Central memory CD4-positive, alpha-beta T cell (primary cell): ENCODE results near the gene GABRR3.

ENCODE experiments used
- DNase-seq: peaks from one replicate; pipeline ENCODE4 v3.0.0; 2022
- total RNA-seq, 3 experiments: gene quantifications; one replicate each; lab custom pipeline; 2026; lab: John Stamatoyannopoulos, UW

Gene GABRR3
- total RNA-seq, result 0 reads per million in 3 experiments

GRCh38 chr3:98035208-98035607 lies at the start of gene GABRR3:
Gene GABRR3 (minus strand): TSS chr3:98035315. CDS start chr3:98034987, 328 bp downstream.
- no peak for DNase-seq

- no peak for DNase-seq
Observed at GRCh38 chr3:98073486-98073885, 38.4 kb upstream of the GABRR3 start.

- no peak for DNase-seq
Observed at GRCh38 chr3:98070840-98071239, 35.7 kb upstream of the GABRR3 start.

- no peak for DNase-seq
Observed at GRCh38 chr3:98068824-98069223, 33.7 kb upstream of the GABRR3 start.

GRCh38 chr3:98058244-98058960 lies 23.3 kb upstream of the GABRR3 start:
- DNase-seq, result no peak

DNA sequence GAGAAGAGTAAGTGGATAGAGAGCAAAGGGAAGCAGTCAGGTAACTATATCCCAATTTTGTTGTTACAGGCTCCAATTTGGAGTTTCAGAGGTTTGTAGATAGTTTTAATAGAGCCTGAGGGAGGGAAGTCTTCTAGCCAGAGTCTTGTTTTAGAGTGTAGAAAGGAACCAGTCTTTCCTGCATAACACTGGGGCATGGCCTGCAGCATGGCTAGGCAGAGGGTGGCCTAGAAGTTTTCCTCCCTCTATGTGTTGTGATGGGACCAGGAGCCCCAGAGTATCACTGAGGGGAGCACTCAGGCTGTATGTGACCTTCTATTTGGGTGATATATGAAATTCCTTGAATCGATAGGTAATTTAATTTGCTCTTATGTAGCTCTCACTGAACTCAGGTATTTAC lies 22.5 kb upstream of the GABRR3 start:
- DNase-seq, result no peak

DNA sequence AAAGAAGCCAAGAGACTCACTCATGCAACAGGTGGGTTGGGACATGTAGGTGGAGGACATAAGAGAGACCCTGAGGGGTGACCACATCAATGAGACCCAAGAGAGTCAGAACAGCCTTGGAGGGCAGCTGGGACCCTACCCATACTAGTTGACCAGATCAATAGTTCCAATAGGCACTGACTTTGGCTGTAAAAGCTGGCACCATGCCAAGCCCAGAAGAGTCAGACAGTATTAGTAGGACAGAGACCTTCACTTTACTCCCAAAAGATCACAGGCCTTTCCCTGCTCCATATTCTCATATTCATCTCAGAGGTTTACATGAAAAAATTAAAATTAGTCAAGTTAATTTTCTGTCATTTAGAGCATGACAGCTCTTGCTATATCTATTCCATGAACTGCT lies 20.9 kb upstream of the GABRR3 start:
- no peak for DNase-seq

GRCh38 chr3:98049271-98049670 lies 14.2 kb upstream of the GABRR3 start:
- DNase-seq, result no peak

- no peak for DNase-seq
Observed at GRCh38 chr3:98048586-98048985, 13.5 kb upstream of the GABRR3 start.

DNA sequence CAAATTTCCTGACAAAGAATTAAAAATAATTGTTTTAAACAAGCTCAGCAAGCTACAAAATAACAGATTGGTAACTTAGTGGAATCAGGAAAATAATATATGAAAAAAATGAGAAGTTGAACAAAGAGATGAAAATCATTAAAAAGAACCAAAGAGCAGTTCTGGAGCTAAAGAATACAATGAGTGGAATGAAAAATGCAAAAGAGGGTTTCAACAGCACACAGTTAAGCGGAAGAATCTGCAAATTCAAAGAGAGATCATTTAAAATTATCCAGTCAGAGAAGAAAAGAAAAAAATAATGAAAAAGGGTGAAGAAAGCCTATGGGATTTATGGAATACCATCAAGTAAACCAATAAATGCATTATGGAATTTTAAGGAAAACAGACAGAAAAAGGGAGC lies 6.2 kb upstream of the GABRR3 start:
- no peak for DNase-seq

GRCh38 chr3:98039322-98040024 lies 4.4 kb upstream of the GABRR3 start:
- DNase-seq, result peak; percentile 87

DNA sequence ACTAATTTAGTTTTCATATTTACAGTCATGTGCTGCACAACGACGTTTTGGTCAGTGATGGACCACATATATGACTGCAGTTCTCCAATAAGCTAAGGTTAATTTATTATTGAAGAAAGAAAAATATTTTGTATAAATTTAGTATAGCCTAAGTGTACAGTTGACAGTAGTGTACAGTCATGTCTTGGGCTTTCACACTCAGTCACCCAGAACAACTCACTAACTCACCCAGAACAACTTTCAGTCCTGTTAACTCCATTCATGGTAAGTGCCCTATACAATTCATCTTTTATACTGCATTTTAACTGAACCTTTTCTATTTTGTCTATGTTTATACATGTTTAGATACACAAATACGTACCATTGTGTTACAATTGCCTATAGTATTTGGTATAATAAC lies 3.8 kb upstream of the GABRR3 start:
- DNase-seq, result no peak

GRCh38 chr3:98038286-98038685 lies 3.2 kb upstream of the GABRR3 start:
- no peak for DNase-seq

- DNase-seq, result no peak
Observed at GRCh38 chr3:98034486-98034885, 629 bp downstream of the GABRR3 start.

GRCh38 chr3:98034036-98034435 lies 1.1 kb downstream of the GABRR3 start:
- DNase-seq, result no peak

DNA sequence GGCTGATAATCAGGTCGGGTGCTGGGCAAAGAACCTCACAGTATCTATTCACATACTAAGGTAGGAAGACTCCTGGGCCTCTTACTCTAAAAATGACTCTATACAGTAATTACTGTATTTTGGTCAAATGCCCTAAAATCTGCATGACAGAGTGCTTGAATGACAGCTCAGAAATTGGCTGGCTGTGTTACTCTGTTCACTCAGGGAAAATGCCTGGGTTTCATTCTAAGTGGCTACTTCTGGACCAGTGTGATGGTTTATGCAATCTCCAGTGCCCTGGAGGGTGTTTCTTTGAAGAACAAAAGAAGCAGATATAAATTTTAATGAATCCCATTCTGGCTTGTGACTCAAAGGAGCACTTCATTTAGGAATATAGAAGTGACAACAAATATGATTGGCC lies 2.2 kb downstream of the GABRR3 start:
- no peak for DNase-seq

- DNase-seq, result no peak
Observed at GRCh38 chr3:98032265-98032664, 2.9 kb downstream of the GABRR3 start.

DNA sequence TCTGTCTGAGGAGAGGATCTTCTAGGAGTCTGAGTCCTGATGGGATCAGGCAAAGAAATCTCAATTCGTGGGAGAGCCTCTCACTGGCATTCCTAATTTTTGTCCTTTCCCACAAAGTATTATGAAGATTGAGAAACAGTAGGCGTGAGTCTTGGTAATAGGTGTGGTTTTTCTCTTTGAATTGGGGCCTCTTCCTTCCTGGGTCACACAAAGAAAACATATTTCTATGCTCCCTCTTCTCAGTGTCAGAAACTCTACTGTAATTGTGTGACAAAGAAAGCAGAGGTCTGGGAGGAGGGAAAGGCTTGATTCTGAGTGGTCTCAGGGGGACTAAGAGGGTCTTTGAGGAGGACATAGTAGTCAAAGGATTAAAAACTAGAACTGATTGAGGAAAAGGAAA lies 6.0 kb downstream of the GABRR3 start:
- peak; percentile 14 for DNase-seq

DNA sequence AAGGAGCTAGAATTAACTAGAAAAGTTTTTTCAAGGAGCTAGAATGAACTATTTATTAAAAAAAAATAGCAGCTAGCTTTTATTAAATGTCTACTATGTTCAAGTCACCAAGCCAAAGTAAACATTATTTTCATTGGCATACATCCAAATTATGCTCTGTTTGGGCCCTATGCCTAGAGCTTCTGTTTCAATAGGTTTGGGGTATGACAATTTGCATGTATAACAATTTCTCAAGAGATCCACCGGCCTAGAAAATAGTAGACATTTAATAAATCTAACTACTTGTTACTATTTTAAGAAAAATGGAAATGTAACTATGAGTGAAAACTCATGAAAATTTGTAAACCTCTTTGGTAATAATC lies 8.0 kb downstream of the GABRR3 start:
- DNase-seq, result no peak

DNA sequence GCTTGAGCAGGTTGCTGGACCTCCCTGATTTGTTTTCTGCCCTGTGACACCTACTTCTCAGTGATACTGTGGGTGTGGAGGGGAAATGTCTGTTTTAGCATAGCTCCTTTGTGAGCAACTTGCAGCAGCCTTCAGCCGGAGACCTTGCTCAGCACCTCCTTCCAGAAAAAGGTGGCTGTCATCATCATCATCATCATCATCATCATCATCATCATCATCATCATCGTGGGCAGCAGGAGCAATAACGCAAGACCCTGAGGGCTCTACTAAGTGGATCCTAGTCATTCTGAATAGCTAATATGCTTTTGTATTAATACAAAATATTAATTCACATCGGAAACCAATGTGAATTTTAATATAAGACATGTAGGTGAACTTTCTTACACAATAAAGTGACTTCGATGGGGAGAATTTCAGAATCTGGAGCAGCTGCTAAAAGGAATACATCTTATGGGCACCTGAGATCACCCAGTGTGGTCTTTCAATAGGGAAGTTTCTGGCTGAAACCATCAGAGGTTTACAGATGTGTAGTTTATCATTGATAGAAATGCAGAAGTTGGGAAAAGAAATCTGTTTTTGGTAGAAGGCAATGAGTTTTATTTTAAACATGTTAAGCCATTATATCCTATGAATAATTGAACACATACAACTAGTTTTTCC lies 8.6 kb downstream of the GABRR3 start:
- DNase-seq, result no peak

DNA sequence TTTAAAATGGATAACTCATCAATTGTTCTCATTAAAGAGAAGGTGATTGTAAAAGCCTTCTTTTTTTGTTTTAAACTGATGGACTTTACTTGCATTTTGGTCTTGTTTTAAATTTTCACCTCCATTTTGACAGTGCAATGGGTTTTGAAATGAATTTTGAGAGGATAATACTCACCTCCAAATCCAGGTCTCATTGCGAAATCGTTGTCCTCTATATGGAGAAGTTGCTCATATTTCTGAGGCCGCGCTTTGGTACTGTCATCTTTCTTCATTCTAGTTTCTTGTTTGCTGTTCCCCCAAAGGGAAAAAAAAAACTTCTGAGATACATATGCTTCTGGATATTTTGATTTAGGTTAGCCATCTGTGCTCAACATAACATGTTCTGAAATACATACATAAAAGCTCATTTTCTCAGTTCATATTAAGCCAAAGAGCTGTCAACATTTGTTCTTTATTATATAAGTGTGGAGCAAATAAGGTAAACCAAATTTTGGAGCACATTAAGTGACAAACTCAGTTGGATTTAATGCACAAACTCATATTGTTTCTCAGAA lies 9.6 kb downstream of the GABRR3 start:
- no peak for DNase-seq

DNA sequence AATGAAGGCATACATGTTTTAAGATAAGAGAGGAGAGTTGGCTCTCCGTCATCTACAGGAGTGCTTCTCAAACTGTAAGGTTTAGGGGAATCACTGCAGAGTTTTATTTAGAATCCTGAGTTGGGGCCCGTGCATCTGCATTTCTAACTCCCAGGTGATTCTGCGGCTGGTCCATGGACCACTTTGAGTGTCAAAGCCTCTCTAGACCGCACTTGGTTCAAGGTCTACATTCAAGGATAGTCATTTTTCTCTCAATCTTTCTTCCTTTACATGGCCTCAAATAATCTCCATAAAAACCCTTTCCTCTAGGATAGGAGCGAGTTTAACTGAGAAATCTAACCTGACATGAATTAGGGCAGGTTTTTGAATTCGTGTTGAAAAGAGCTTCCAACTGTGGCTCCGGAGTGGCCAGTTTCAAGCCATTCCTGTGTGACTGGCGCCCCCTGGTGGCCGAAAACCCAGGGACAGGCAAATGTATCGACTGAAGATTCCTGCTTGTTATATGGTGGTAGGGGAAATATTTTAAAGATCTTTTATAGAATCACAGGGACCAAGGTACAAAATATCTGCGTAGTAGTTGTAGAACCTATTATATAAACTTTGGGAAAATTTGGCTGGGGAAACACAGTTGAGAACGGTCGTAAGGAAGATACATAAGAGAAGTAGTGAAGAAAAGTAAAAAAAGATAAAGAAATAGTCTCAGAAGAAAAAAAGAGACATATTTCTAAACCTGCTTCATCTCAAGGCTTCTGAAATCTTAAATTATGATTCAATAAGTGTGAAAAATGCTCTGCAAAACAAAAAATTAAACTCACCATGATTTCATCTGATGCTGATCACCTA lies 11.9 kb downstream of the GABRR3 start:
- peak; percentile 75 for DNase-seq
